ENCODE measurements around the gene INTS12.
A peak's percentile ranks its signal among the peaks of the same experiment; 100 is the strongest.
"Not testable (repeated sequence)": the region's sequence is repeated elsewhere in the genome, so short reads cannot be mapped to it uniquely, and the experiment has no call there.

INTS12 gene

GRCh38 chr4:105708181-105709080 lies at the start of gene INTS12, which contains the start of gene GSTCD:
Gene INTS12 (minus strand): TSS chr4:105708689. CDS start chr4:105700005, 8,684 bp downstream.
Gene GSTCD (plus strand): TSS chr4:105708784. CDS start chr4:105717614, 8,830 bp downstream.
- peak; percentile 78 for DNase-seq

GRCh38 chr4:105755375-105755774 lies 46.9 kb upstream of the INTS12 start:
- DNase-seq = no peak

- no peak for DNase-seq
Measured at GRCh38 chr4:105753361-105753760, 44.9 kb upstream of the INTS12 start.

- no peak for DNase-seq
Measured at GRCh38 chr4:105751718-105752299, 43.3 kb upstream of the INTS12 start.

- DNase-seq = no peak
Measured at GRCh38 chr4:105748222-105748621, 39.7 kb upstream of the INTS12 start.

GRCh38 chr4:105741548-105741947 lies 33.1 kb upstream of the INTS12 start:
- DNase-seq = no peak

- not testable (repeated sequence) for DNase-seq
Measured at GRCh38 chr4:105735217-105735616, 26.7 kb upstream of the INTS12 start.

GRCh38 chr4:105729895-105730294 lies 21.4 kb upstream of the INTS12 start:
- not testable (repeated sequence) for DNase-seq

- DNase-seq = no peak
Measured at GRCh38 chr4:105725623-105726022, 17.1 kb upstream of the INTS12 start.

GRCh38 chr4:105719204-105719603 lies 10.7 kb upstream of the INTS12 start:
- no peak for DNase-seq

- DNase-seq = no peak
Measured at GRCh38 chr4:105715692-105716278, 7.3 kb upstream of the INTS12 start.

GRCh38 chr4:105714932-105715331 lies 6.4 kb upstream of the INTS12 start:
- no peak for DNase-seq

- DNase-seq = no peak
Measured at GRCh38 chr4:105714071-105714521, 5.6 kb upstream of the INTS12 start.

- no peak for DNase-seq
Measured at GRCh38 chr4:105712766-105713165, 4.3 kb upstream of the INTS12 start.

GRCh38 chr4:105710678-105711077 lies 2.2 kb upstream of the INTS12 start:
- DNase-seq = no peak

- DNase-seq = no peak
Measured at GRCh38 chr4:105710012-105710600, 1.6 kb upstream of the INTS12 start.

GRCh38 chr4:105709081-105709450 lies 577 bp upstream of the INTS12 start:
- DNase-seq = no peak

GRCh38 chr4:105707782-105708180 lies 708 bp downstream of the INTS12 start:
- no peak for DNase-seq

- no peak for DNase-seq
Measured at GRCh38 chr4:105698607-105699006, 9.9 kb downstream of the INTS12 start.

- DNase-seq = not testable (repeated sequence)
Measured at GRCh38 chr4:105695832-105696231, 12.7 kb downstream of the INTS12 start.

- DNase-seq = not testable (repeated sequence)
Measured at GRCh38 chr4:105694812-105695211, 13.7 kb downstream of the INTS12 start.

GRCh38 chr4:105686571-105686970 lies 21.9 kb downstream of the INTS12 start:
- DNase-seq = no peak

- no peak for DNase-seq
Measured at GRCh38 chr4:105683038-105683437, 25.5 kb downstream of the INTS12 start.

Data from NCI-H510A (cell line).